ENCODE results near the gene FANCG.
A peak's percentile ranks its signal among the peaks of the same experiment; 100 is the strongest.

FANCG gene

GRCh38 chr9:35102769-35103659 lies 23.3 kb upstream of the FANCG start, which contains the start of gene STOML2:
STOML2 (minus strand) TSS chr9:35103131; CDS start chr9:35103094, 37 bp downstream.
- DNase-seq, result peak; percentile 89

DNA sequence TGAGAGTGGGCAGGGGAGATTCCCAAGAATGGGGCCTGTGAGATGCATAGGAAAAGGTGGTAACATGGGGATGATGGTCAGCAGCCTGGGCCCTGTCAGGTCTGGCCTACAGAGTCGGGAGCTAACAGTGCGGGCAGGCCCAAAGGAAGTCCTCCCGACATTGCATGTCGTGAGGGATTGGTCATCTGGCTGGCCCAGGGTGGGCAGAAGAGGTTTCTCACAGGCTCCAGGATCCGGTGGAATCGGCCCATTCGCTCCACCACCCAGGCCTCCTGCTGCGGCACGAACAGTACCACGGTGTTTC lies 22.7 kb upstream of the FANCG start:
- no peak for DNase-seq

DNA sequence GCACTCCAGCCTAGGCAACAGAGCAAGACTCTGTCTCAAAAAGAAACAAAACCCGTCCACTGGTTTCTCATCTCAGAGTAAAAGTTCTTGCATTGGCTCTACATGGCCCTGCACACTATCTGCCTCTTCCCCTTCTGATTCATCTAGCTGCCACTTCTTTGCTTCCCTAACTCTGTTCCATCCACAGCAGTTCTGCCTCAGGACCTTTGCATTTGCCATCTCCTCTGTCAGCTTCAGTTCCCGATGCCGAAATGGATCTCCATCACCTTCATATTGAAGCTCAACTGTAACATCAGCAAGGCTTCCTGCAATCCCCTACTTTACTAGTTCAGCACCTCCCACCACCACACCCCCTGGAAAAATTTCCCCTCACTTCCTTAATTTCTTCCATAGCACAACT lies 17.8 kb upstream of the FANCG start:
- no peak for DNase-seq

DNA sequence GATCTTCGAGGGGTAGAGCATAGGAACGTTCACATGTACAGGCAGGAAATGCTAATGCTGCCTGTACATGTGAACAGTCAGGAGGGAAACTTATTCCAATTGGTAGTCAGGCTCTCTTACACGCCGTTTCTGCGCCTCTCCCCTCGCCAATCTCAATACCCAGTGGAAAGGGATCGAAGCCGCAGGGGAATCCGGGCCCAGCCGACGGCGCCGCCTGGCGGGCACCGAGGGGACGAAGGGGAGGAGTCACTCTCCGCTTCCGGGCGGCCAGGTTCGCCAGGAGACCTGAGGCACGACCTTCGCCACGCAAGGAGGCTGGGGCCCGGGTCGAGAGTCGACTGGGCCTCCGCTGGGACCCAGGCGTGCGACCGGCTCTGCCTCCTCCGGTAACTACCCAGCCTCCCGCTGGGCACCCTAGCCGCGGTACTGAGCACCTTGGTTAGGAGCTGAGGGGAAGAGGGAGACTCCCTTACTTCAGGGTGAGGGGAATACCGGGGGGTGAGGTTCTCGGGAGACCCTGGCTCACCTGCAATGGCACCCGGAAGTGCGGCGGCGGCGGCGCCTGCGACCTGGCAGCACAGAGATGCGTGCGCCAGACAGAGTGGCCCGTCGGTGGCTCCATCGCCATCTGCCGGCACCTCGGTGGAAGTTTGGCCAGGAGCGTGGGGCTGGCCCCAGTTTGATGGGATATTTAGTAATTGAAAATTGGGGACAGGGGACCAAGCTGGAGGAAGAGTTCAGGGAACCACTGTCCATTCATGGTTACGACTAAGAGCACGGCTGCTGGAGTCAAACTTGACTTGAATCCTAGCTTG lies 16.5 kb upstream of the FANCG start, which contains the start of gene PIGO:
Gene PIGO (minus strand): TSS at position 557 of the 815 bp plus-strand sequence. CDS start 1,026 bp downstream, outside the sequence.
- peak; percentile 91 for DNase-seq

DNA sequence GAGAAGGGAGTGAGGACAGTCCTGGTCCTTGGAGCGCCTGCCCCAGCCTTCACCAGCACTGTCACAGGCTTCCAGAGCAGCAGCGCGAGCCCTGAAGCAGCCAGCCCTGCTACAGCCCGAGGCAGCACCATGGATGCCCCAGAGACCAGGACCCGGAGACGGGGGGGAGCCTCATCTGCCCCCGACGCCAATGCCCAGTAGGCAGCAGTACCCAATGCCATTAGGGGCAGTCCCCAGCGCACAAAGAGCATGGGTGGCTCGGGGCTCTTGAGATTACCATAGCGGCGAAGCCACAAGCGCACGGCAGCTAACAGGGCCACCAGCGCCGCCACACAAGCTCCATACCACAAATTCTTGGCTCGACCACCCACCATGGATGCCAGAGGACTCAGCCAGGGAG lies 11.8 kb upstream of the FANCG start:
- no peak for DNase-seq

DNA sequence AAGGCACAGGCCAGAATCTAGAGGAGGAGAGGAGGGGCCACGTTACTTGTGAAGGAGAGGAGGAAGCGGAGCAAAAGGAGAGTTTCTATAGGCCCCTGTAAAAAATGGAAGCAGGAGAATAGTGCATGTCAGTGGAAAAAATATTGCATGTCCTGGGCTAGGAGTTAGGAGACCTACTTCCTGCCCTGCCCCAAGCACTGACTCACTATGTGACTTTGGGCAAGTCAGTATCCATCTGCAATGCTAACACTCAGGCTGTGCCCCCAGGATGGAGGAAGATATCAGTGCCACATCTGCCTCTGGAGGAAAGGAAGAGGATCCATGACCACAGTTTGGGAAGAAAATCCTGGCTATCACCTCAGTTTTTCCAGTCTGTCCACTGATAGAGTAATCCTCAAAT lies 9.7 kb upstream of the FANCG start:
- DNase-seq, result no peak

- no peak for DNase-seq
Observed at GRCh38 chr9:35085078-35085477, 5.3 kb upstream of the FANCG start.

- DNase-seq, result no peak
Observed at GRCh38 chr9:35079041-35079425, 709 bp downstream of the FANCG start.

- no peak for DNase-seq
Observed at GRCh38 chr9:35078066-35078465, 1.7 kb downstream of the FANCG start.

DNA sequence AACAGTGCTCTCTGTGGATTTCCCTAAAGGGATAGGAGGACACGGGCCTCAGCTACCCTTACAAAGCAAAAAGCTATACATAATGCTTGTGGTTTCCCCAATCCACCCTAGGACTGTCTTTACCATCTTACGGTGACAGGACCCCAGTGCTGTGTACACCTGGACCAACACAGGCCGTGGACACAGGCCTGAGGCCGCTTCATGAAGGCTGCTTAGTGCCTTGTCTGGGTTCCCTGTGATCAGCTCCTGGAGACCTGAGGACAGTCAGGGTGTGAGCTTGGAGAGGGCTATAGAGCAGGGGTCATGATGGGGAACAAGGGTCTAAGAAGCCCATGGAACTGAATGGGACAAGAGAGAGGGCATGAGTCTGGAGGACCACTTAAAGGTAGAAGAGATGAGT lies 2.9 kb downstream of the FANCG start:
- DNase-seq, result no peak

GRCh38 chr9:35075358-35075757 lies 4.4 kb downstream of the FANCG start:
- DNase-seq, result no peak

DNA sequence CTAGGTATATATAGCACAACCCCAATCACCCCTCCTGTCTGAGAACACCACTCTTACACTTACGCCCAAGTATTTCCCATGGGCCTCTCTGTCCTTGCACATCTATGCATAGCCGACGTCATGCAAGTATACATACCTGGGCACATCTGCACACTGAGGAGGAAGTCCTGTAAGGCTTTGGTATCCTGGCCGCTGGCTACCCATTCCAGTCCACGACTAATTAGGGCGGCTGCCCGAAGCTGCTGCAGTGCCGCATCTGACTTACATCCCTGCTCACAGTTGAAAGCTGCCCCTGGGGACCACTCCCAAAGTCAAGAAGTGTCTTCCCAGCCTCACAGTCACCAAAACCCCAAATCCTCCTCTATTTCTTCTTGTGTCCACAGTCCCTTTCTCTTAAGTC lies 5.0 kb downstream of the FANCG start:
- DNase-seq, result no peak

DNA sequence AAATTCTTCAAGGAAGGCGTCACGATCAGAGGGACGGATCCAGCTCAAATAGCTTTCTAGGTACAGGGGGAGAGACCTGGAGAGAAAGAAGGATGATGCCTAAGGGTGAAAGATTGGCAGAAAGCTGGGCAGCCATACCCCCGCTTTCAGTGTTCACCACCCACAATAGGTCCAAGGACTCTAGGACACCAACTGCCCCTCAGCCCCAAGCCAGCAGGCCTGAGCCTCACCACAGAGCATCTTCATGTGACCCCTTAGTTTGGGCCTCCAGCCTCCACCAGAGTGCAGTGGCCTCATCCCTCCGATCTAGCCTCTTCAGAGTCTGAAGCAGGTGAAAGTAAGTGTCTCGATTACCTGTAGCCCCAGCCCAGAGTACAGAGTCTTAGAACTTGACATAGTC lies 5.6 kb downstream of the FANCG start:
- no peak for DNase-seq

- DNase-seq, result no peak
Observed at GRCh38 chr9:35073279-35073612, 6.5 kb downstream of the FANCG start.

DNA sequence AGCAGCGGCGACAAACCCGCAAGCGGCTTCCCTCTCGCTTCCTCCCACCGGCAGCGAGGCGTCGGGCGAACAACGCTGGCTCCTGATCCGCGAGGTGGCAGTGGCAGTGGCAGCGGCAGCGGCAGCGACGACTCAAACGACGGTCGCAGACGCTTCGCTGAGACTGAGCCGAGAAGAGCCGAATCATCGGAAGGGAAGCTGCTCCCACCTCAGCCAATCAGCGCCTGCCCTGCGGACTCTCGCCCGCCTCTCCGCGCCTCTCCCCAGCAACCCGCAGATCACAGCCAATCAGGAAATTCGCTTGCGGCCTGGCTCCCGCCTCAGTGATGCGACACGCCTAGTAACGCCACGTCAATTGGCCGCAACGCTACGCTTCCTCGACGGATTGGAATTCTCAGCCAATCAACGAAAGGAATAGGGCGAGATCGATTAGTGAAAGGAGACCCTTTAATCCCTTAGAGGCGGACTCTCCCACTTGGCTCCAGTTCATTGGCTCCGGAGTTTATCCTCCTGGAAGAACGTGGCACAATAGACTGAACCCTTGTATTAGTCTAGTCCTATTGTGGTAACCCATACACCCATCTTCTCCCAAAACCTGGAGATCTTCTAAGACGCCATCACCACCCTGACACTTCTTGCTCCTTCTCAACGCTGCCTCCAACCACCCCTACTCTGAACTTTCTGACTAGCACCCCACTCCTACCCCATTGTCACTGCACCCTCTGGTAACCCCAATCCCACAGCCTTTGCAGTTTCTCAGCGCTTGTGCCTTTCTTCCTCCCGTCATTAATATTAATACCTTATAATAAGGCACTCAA lies 7.1 kb downstream of the FANCG start, which contains the start of gene VCP:
Gene VCP (minus strand): TSS at position 165 of the 818 bp plus-strand sequence. CDS start 272 bp downstream, outside the sequence.
- DNase-seq, result peak; percentile 96

GRCh38 chr9:35071814-35072460 lies 7.8 kb downstream of the FANCG start:
- peak; percentile 77 for DNase-seq

GRCh38 chr9:35070823-35071813 lies 8.6 kb downstream of the FANCG start:
- DNase-seq, result no peak

DNA sequence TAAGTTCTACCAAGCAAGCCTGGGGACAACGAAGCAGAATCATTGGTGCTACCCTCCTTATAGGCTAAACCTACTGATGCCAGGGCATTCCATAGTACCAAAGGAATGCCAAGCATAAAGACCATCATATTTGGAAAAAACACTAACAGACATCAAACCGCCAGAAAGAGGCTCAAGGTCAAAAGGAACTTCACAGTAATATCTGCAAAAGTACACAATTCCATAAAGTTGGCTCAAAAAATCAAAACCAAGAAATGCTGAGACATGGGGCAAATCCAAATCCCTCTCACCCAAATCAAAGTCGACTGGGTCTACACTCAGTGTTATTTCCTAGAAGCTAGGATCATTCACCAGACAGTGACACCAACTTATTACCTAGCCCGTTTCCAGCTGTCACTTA lies 10.7 kb downstream of the FANCG start:
- no peak for DNase-seq

DNA sequence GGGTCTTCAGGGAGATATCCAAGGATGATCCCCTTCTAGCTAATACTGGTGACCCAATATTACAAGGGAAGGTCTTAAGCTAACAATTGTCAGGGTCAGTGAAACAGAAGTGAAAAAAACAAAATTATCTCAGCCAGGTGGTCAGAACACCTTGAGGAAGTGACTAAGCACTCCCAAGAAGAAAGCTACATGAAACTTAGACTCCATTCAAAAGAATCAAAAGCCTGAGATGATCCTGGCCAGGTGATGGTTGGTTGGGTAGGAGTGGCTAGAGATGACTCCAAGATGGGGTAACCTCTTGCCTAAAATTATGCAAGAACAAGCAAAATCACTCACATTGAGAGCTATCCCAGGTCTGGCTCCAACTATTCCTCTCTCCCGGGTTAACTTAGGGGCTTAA lies 12.7 kb downstream of the FANCG start:
- no peak for DNase-seq

DNA sequence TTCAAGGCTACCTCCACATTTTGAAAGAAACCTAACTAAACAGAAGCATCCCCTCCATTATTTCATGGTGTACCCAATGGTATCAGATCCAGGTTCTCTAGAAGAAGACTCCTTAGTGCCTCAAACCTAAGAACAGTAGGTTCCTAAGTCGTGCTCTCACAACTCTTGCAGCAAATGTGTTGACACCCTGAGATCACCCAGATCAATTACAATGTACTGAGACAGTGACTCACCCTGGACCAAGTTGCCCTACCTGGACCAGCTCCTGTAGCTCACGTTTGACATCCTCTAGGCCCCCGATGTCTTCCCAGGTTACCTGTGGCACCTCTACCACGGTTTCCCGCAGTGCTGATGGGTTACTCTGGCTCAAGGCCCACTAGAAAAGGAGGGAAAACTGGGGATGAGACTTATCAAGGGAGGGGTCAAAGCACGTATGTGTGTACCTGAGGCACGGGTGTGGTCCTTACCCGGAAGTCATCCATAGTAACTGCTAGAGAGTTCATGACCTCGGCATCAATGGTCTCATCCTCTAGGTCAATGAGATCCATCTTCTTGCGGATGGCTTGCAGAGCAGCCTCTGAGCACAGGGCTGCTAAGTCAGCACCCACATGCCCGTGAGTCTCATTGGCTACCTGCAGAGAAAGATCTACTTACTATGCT lies 19.1 kb downstream of the FANCG start:
- DNase-seq, result no peak

DNA sequence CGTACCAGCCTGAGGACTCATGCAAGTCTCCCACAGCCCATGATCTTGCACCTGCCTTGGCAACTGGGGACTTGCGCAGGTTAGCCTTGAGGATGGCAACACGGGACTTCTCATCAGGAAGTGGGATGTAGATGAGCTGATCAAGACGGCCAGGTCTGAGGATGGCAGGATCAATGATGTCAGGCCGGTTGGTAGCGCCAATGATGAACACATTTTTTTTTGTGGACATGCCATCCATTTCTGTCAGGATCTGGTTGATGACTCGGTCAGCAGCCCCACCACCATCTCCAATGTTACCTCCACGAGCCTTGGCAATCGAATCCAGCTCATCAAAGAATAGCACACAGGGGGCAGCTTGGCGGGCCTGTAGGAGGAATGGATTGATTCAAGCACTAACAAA lies 20.3 kb downstream of the FANCG start:
- no peak for DNase-seq

All from stimulated activated CD4-positive, alpha-beta T cell treated with anti-CD3 and anti-CD28 coated beads, Interleukin-4, amount 100 ng/mL, for 1 hour (primary cell).